SK-N-SH (cell line): ENCODE data around the gene UBE2D3. TPM values are rescaled to one million over a fixed set of nuclear protein-coding genes. Genes with fewer than 3 reads are reported as not detected.

Source experiments
- CTCF ChIA-PET: fragments of 300-600, 350-600 bp; formaldehyde crosslinking; extraction: SDS; loops from one replicate; lab custom pipeline; 2021; lab: Yijun Ruan, JAX
- POLR2A ChIA-PET: fragments of 350-600 bp; sonication (Branson Sonifier 250); formaldehyde crosslinking; extraction: SDS; loops from one replicate; lab custom pipeline; 2020; ENCODE audit warnings: antibody characterized with exemption, inconsistent platforms; lab: Yijun Ruan, JAX
- DNase-seq: peaks from one replicate; pipeline ENCODE4 v3.0.0; 2012
- H2AFZ ChIP-seq: fragments of 200-600 bp; sonication (generic); 2 replicates; pipeline ENCODE4 v1.8.1; 2016; ENCODE audit warnings: antibody characterized with exemption, mild to moderate bottlenecking, low read depth
- H3F3A ChIP-seq: fragments of 200-600 bp; sonication (generic); replicated peaks from 2 replicates; pipeline ENCODE3; 2016; ENCODE audit warnings: antibody characterized with exemption, mild to moderate bottlenecking; ENCODE audit not compliant: insufficient read depth
- H3K27ac ChIP-seq, 2 experiments: fragments of 200-500 bp in 1 of 2; fragments of 200-600 bp in 1 of 2; sonication (Bioruptor generic) in 1 of 2; sonication (generic), shearing (Covaris generic) in 1 of 2; 2 replicates each; pipeline versions ENCODE4 v1.5.1 to v1.6.1; 2014 to 2016; ENCODE audit warnings: low read depth in 2 of 2, inconsistent platforms in 1 of 2, low read length in 1 of 2, mild to moderate bottlenecking in 1 of 2, mixed read lengths in 1 of 2
- H3K27me3 ChIP-seq: fragments of 200-600 bp; sonication (generic), shearing (Covaris generic); 2 replicates; pipeline ENCODE4 v1.6.1; 2016; ENCODE audit warnings: mixed run types; ENCODE audit not compliant: insufficient read depth
- H3K36me3 ChIP-seq, 2 experiments: fragments of 200-500 bp in 1 of 2; fragments of 200-600 bp in 1 of 2; sonication (Bioruptor generic) in 1 of 2; sonication (generic) in 1 of 2; replicated peaks in 1 of 2; 2 replicates each; pipeline versions ENCODE3 to v1.5.1; 2014 to 2016; ENCODE audit warnings: low read length in 1 of 2, mild to moderate bottlenecking in 1 of 2; ENCODE audit not compliant: insufficient read depth in 2 of 2, control insufficient read depth in 1 of 2
- H3K4me1 ChIP-seq, 2 experiments: fragments of 200-500 bp in 1 of 2; fragments of 200-600 bp in 1 of 2; sonication (Bioruptor generic) in 1 of 2; sonication (generic), shearing (Covaris generic) in 1 of 2; 2 replicates each; pipeline versions ENCODE4 v1.5.1 to v1.6.1; 2014 to 2016; ENCODE audit warnings: low read depth in 1 of 2, low read length in 1 of 2, mixed run types in 1 of 2; ENCODE audit not compliant: insufficient read depth in 2 of 2, control insufficient read depth in 1 of 2
- H3K4me2 ChIP-seq: fragments of 200-600 bp; sonication (generic), shearing (Covaris generic); 2 replicates; pipeline ENCODE4 v1.6.1; 2017; ENCODE audit warnings: mixed run types
- H3K4me3 ChIP-seq, 2 experiments: fragments of 200-500 bp in 1 of 2; fragments of 200-600 bp in 1 of 2; sonication (Bioruptor generic) in 1 of 2; sonication (generic), shearing (Covaris generic) in 1 of 2; 2 replicates each; pipeline versions ENCODE4 v1.5.1 to v1.8.1; 2014 to 2016; ENCODE audit warnings: low read depth in 2 of 2, inconsistent platforms in 1 of 2, low read length in 1 of 2, mild to moderate bottlenecking in 1 of 2, mixed read lengths in 1 of 2, moderate library complexity in 1 of 2
- H3K79me2 ChIP-seq: fragments of 200-600 bp; sonication (generic); 2 replicates; pipeline ENCODE4 v1.8.1; 2017; ENCODE audit warnings: mild to moderate bottlenecking; ENCODE audit not compliant: insufficient read depth
- H3K9ac ChIP-seq: fragments of 200-600 bp; sonication (generic); 2 replicates; pipeline ENCODE4 v1.6.1; 2017; ENCODE audit warnings: mixed run types
- H3K9me2 ChIP-seq: fragments of 200-600 bp; sonication (generic); 2 replicates; pipeline ENCODE4 v1.6.1; 2017; ENCODE audit warnings: mixed run types
- H3K9me3 ChIP-seq: fragments of 200-600 bp; sonication (generic); 2 replicates; pipeline ENCODE4 v1.6.1; 2017; ENCODE audit warnings: mixed run types, mild to moderate bottlenecking, moderate library complexity
- H4K20me1 ChIP-seq: fragments of 200-600 bp; sonication (generic); 2 replicates; pipeline ENCODE4 v1.6.1; 2017; ENCODE audit warnings: mild to moderate bottlenecking, mixed run types; ENCODE audit not compliant: insufficient read depth
- CHD2 ChIP-seq: fragments of 150-350 bp; IDR thresholded peaks from 2 replicates; pipeline ENCODE4 v1.6.1; 2018; ENCODE audit warnings: low read length; ENCODE audit not compliant: partially characterized antibody
- EP300 ChIP-seq, 2 experiments: IDR thresholded peaks; 2 replicates each; pipeline versions ENCODE4 v1.4.0 to v1.6.1; 2012; ENCODE audit warnings: borderline replicate concordance in 1 of 2, low read depth in 1 of 2, low read length in 1 of 2
- EZH2phosphoT487 ChIP-seq: fragments of 200-600 bp; sonication (generic); IDR thresholded peaks from 2 replicates; pipeline ENCODE4 v1.6.1; 2017; ENCODE audit warnings: low read depth, mixed run types, mild to moderate bottlenecking, antibody characterized with exemption, moderate library complexity, borderline replicate concordance
- FOSL2 ChIP-seq: IDR thresholded peaks from 2 replicates; pipeline ENCODE4 v1.4.0; 2012; ENCODE audit warnings: low read depth, mild to moderate bottlenecking, moderate library complexity, borderline replicate concordance
- FOXJ3 ChIP-seq: sonication (generic); formaldehyde crosslinking; IDR thresholded peaks from 2 replicates; pipeline ENCODE4 v1.5.1; 2020; ENCODE audit warnings: mild to moderate bottlenecking, missing genetic modification reagents
- FOXM1 ChIP-seq: IDR thresholded peaks from 2 replicates; pipeline ENCODE4 v1.4.0; 2012; ENCODE audit warnings: low read depth, mild to moderate bottlenecking
- GABPA ChIP-seq: IDR thresholded peaks from 2 replicates; pipeline ENCODE4 v1.4.0; 2012; ENCODE audit warnings: low read depth, mild to moderate bottlenecking
- GATA2 ChIP-seq: sonication (generic); formaldehyde crosslinking; IDR thresholded peaks from 2 replicates; pipeline ENCODE4 v1.5.0; 2020; ENCODE audit warnings: mild to moderate bottlenecking, missing genetic modification reagents
- MEF2A ChIP-seq: IDR thresholded peaks from 2 replicates; pipeline ENCODE4 v1.4.0; 2012; ENCODE audit warnings: low read depth, borderline replicate concordance
- MXI1 ChIP-seq: IDR thresholded peaks from 2 replicates; pipeline ENCODE4 v1.6.1; 2012; ENCODE audit warnings: mild to moderate bottlenecking, low read depth, low read length, improper control_type of control experiment
- NFIC ChIP-seq: IDR thresholded peaks from 2 replicates; pipeline ENCODE4 v1.4.0; 2012; ENCODE audit warnings: borderline replicate concordance
- RAD21 ChIP-seq: IDR thresholded peaks from 2 replicates; pipeline ENCODE4 v1.6.1; 2012; ENCODE audit warnings: mild to moderate bottlenecking, low read length
- RCOR1 ChIP-seq: fragments of 150-350 bp; IDR thresholded peaks from 2 replicates; pipeline ENCODE4 v1.6.1; 2017; ENCODE audit warnings: antibody characterized with exemption, low read length
- RFX5 ChIP-seq: IDR thresholded peaks from 2 replicates; pipeline ENCODE4 v1.6.1; 2012; ENCODE audit warnings: mild to moderate bottlenecking, improper control_type of control experiment, low read length
- SIN3A ChIP-seq: IDR thresholded peaks from 2 replicates; pipeline ENCODE4 v1.6.1; 2012; ENCODE audit warnings: low read depth, mild to moderate bottlenecking, low read length, moderate library complexity, borderline replicate concordance
- TCF12 ChIP-seq: IDR thresholded peaks from 2 replicates; pipeline ENCODE4 v1.4.0; 2012
- TEAD4 ChIP-seq: IDR thresholded peaks from 2 replicates; pipeline ENCODE4 v1.4.0; 2012; ENCODE audit warnings: mild to moderate bottlenecking, borderline replicate concordance; ENCODE audit not compliant: insufficient read depth
- WGBS: methylation state at CpG from one replicate; pipeline ENCODE4 v1.1.6; 2017; ENCODE audit warnings: low lambda C conversion rate; 5-methylcytosine and 5-hydroxymethylcytosine counted together
- polyA plus RNA-seq, 3 experiments: library from polyadenylated mRNA; depleted of rRNA; stranded (reverse); fragments of >200 nt; gene quantifications; 2 replicates each; pipeline ENCODE4 v1.2.3, GENCODE V29; 2012
- TF ChIP-seq, protein P1 (sequence below): IDR thresholded peaks from 2 replicates; pipeline ENCODE4 v1.4.0; 2012; ENCODE audit warnings: low read depth
- TF ChIP-seq, protein P2 (sequence below): fragments of 150-350 bp; IDR thresholded peaks from 2 replicates; pipeline ENCODE4 v1.6.1; 2016; ENCODE audit warnings: mild to moderate bottlenecking, low read depth, low read length
- TF ChIP-seq, protein P3 (sequence below): IDR thresholded peaks from 2 replicates; pipeline ENCODE4 v1.4.0; 2012; ENCODE audit warnings: low read depth, borderline replicate concordance
- TF ChIP-seq, protein P4 (sequence below): fragments of 200-600 bp; sonication (generic); IDR thresholded peaks from 2 replicates; pipeline ENCODE4 v1.6.1; 2017; ENCODE audit warnings: antibody characterized with exemption, mild to moderate bottlenecking, moderate library complexity

The UBE2D3 gene
- polyA plus RNA-seq, 1 of the 3 experiments (the other 2 are of a cell fraction), result 216 TPM

DNA sequence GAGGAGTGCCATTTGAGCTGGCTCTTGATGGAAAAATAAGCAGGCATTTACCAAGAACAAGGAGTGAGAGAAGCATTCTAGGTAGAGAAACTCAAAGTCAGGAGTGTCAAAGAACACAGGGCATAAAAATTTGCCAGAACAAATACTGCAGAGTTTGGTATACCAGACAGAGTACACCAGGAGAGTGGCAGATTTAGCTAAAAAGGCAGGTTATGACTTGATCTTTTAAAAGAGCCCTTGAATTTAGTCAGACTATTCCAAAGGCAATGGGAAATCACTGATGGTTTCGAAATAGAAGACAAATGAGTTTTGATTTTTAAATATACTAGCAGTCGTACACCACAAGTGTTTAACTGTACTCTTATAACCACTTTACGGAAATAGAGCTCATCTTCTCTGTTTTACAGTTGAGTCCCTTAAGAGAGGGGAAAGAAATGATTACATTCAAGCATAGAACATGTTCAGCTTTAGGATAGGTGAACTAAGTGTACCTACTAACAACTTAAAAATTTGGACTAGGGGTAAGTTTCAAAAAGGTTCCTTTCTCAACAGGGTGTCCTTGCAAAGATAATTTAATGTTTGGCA, 10.2 kb downstream of the UBE2D3 start:
- DNase-seq, result no peak
- H3K27ac ChIP-seq, result peak overlapping the region in 1 of 2 experiments; percentile 88; a peak in 3 of 4 replicates
- H3K9me2 ChIP-seq, result no peaks in the 10 kb centered on the region
- H3K36me3 ChIP-seq, result peaks cover 35 to 59% of the 10 kb centered on the region in 2 experiments
- no peak overlapping the region for H3K4me2 ChIP-seq
- peaks cover 14 to 28% of the 10 kb centered on the region in 2 experiments for H3K4me1 ChIP-seq
- peaks cover 32% of the 10 kb centered on the region for H3F3A ChIP-seq
- no peak overlapping the region for H3K4me3 ChIP-seq
- H3K9me3 ChIP-seq, result no peaks in the 10 kb centered on the region
- no peak overlapping the region for H2AFZ ChIP-seq
- H3K27me3 ChIP-seq, result no peaks in the 10 kb centered on the region
- TF ChIP-seq NFIC, result no peak
- no peak for TF ChIP-seq GATA2
- no peak for TF ChIP-seq FOXM1
- TF ChIP-seq MXI1, result no peak
- TF ChIP-seq, protein P1, sequence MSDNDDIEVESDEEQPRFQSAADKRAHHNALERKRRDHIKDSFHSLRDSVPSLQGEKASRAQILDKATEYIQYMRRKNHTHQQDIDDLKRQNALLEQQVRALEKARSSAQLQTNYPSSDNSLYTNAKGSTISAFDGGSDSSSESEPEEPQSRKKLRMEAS, result no peak
- no peak for TF ChIP-seq RFX5
- TF ChIP-seq, protein P2, sequence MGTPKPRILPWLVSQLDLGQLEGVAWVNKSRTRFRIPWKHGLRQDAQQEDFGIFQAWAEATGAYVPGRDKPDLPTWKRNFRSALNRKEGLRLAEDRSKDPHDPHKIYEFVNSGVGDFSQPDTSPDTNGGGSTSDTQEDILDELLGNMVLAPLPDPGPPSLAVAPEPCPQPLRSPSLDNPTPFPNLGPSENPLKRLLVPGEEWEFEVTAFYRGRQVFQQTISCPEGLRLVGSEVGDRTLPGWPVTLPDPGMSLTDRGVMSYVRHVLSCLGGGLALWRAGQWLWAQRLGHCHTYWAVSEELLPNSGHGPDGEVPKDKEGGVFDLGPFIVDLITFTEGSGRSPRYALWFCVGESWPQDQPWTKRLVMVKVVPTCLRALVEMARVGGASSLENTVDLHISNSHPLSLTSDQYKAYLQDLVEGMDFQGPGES, result no peak
- no peak for TF ChIP-seq RCOR1
- no peak for TF ChIP-seq SIN3A
- no peak for TF ChIP-seq TEAD4
- TF ChIP-seq EP300 (IDR thresholded peaks at IDR 0.05; ENCODE audit: borderline replicate concordance in 1 of 2, low read depth in 1 of 2, low read length in 1 of 2), result no peak
- TF ChIP-seq FOXJ3 (CRISPR knock-in tag), result no peak
- TF ChIP-seq EZH2phosphoT487, result no peak
- TF ChIP-seq, protein P3, sequence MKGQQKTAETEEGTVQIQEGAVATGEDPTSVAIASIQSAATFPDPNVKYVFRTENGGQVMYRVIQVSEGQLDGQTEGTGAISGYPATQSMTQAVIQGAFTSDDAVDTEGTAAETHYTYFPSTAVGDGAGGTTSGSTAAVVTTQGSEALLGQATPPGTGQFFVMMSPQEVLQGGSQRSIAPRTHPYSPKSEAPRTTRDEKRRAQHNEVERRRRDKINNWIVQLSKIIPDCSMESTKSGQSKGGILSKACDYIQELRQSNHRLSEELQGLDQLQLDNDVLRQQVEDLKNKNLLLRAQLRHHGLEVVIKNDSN, result no peak
- WGBS, result 90% methylated on average over 3 of the region's 3 CpGs
- no peak overlapping the region for H3K9ac ChIP-seq
- peaks cover 83% of the 10 kb centered on the region for H4K20me1 ChIP-seq
- H3K79me2 ChIP-seq, result peaks cover 98% of the 10 kb centered on the region
- CTCF ChIA-PET, result interaction anchor here (1.1 to 2.5 kb wide), 2 partner anchors 11 to 14 kb away, joined by 3 to 8 read pairs; partner anchors contain the start of gene UBE2D3
- POLR2A ChIA-PET, result interaction anchor here (2.6 kb wide), 1 partner anchor 10 kb away, joined by 19 read pairs; the partner anchor contains the start of gene UBE2D3

DNA sequence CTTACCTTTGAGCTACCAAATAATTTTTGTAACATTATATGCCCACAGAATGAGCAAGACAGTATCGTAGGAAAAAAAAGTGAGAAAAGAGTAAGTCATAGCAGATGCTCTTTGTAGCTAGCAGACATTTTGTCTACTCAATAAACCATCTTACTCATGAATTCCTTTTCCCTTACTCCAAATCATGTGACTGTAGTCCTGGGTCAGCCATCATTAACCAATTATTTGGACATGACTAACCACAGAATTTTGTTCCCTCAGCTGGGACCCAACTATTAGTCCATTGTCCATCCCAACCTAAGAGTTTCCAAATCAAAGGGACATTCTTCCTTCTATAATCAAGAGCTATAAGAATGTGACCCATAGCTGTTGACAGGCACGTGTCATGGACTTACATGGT, 11.4 kb downstream of the UBE2D3 start:
- H3K9me2 ChIP-seq, result no peaks in the 10 kb centered on the region
- no peaks in the 10 kb centered on the region for H3K27me3 ChIP-seq
- peaks cover 83% of the 10 kb centered on the region for H4K20me1 ChIP-seq
- DNase-seq, result no peak
- peaks cover 32% of the 10 kb centered on the region for H3F3A ChIP-seq
- H3K4me2 ChIP-seq, result peak overlapping the region; percentile 29; the same call in 1 of the 2 replicates
- peak overlapping the region in 1 of 2 experiments; percentile 0; a peak in 1 of 4 replicates for H3K4me3 ChIP-seq
- ChIA-PET CTCF (interaction anchor here (1.1 to 2.5 kb wide), 2 partner anchors 12 to 13 kb away, joined by 3 to 8 read pairs; partner anchors contain the start of gene UBE2D3), POLR2A (interaction anchor here (1.2 to 2.6 kb wide), 2 partner anchors 9 to 12 kb away, joined by 4 to 19 read pairs; partner anchors contain the start of gene UBE2D3)
- 52% methylated on average over 2 of the region's 2 CpGs for WGBS
- H3K9me3 ChIP-seq, result no peaks in the 10 kb centered on the region
- H3K79me2 ChIP-seq, result peaks cover 98% of the 10 kb centered on the region
- no peak overlapping the region for H2AFZ ChIP-seq
- H3K27ac ChIP-seq, result peak overlapping the region in 1 of 2 experiments; percentile 88; a peak in 2 of 4 replicates
- H3K9ac ChIP-seq, result peak overlapping the region; percentile 11; the same call in 1 of the 2 replicates
- peaks cover 6 to 19% of the 10 kb centered on the region in 2 experiments for H3K4me1 ChIP-seq
- H3K36me3 ChIP-seq, result peaks cover 29 to 48% of the 10 kb centered on the region in 2 experiments
- no peak for TF ChIP-seq CHD2
- TF ChIP-seq MEF2A, result no peak
- peak; percentile 88 for TF ChIP-seq FOSL2
- no peak for TF ChIP-seq SIN3A
- no peak for TF ChIP-seq RAD21
- TF ChIP-seq TCF12, result peak; percentile 73
- TF ChIP-seq, protein P4, sequence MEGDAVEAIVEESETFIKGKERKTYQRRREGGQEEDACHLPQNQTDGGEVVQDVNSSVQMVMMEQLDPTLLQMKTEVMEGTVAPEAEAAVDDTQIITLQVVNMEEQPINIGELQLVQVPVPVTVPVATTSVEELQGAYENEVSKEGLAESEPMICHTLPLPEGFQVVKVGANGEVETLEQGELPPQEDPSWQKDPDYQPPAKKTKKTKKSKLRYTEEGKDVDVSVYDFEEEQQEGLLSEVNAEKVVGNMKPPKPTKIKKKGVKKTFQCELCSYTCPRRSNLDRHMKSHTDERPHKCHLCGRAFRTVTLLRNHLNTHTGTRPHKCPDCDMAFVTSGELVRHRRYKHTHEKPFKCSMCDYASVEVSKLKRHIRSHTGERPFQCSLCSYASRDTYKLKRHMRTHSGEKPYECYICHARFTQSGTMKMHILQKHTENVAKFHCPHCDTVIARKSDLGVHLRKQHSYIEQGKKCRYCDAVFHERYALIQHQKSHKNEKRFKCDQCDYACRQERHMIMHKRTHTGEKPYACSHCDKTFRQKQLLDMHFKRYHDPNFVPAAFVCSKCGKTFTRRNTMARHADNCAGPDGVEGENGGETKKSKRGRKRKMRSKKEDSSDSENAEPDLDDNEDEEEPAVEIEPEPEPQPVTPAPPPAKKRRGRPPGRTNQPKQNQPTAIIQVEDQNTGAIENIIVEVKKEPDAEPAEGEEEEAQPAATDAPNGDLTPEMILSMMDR, result no peak
- TF ChIP-seq, protein P1, result 0 out of 2 replicates have a peak, but pooled peaks have one; percentile 12
- TF ChIP-seq, protein P3, result peak; percentile 85
- no peak for TF ChIP-seq RCOR1
- no peak for TF ChIP-seq GABPA
